M059J (cell line): ENCODE measurements around the gene PATJ. TPM values are rescaled to one million over a fixed set of nuclear protein-coding genes. Genes with fewer than 3 reads are reported as not detected.
"Not testable (repeated sequence)": the region's sequence is repeated elsewhere in the genome, so short reads cannot be mapped to it uniquely, and the experiment has no call there.

Experiments used
- DNase-seq: peaks from one replicate; pipeline ENCODE4 v3.0.0-alpha.2; 2012; ENCODE audit warnings: low read depth
- total RNA-seq: library from RNA; depleted of rRNA; stranded (reverse); fragments of >200 nt; shearing (Covaris generic); gene quantifications from 2 replicates; pipeline ENCODE4 v1.2.3, GENCODE V29; 2014

The PATJ gene
- total RNA-seq, 1 experiment from 2014 or later = 18.0 TPM

DNA sequence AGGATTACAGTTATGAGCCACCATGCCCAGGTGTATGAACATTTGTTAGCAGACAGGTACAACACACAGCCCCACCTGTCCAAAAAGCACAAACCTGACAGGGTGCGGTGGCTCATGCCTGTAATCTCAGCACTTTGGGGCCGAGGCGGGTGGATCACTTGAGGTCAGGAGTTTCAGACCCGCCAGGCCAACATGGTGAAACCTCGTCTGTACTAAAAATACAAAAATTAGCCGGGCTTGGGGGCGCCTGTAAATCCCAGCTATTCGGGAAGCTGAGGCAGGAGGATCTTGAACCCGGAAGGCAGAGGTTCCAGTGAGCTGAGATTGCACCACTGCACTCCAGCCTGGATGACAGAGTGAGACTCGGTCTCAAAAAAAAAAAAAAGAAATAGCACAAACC, 428.1 kb downstream of the PATJ start:
- not testable (repeated sequence) for DNase-seq

DNA sequence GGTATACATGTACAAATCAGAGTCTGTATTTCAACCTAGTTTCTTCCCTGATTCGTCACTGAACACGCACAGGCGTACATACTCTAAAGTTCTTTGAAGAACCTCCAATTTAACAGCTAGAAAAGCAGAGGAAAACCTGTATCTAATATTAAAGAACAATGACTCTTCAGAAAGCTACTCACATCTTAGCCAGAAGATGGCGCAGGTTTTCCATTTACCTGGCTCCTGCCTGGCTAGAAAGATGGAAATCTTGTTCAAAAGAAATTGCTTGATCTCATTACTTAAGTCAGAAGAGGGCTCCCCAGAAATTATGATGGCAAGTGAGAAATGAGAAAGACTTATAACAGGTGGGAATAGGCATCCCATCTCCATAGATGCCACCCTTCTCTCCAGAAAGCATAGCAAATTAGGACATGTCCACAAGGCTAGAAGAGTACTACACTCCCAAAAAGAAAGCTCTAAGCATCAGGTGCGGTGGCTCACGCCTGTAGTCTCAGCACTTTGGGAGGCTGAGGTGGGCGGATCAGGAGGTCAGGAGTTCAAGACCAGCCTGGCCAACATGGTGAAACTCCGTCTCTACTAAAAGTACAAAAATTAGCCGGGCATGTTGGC, 433.4 kb downstream of the PATJ start:
- peak; percentile 67 for DNase-seq

DNA sequence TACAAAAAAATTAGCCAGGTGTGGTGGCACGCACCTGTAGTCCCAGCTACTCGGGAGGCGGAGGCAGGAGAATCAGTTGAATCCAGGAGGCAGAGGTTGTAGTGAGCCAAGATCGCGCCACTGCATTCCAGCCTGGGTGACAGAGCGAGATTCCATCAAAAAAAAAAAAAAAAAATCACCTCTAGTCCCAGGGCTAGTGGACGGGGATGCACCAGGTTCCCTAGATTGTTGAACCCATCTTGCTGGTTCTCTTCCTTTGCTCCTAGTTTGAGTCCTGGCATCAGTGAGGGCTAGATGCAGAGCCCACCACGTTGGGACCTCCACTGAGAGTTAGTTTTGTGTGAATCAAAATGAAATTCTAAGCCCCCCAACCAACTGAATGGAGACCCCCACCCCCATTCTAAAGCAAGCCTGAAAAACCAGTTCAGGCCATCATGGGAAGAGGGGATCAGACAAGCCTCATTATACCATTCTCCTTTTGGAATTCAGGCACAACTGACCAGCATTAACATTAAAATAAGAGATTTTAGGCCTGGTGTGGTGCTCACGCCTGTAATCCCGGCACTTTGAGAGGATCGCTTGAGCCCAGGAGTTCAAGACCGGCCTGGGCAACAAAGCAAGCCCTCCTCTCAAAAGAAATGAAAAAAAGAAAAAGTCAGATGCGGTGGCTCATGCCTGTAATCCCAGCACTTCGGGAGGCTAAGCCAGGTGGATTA, 434.5 kb downstream of the PATJ start:
- DNase-seq = no peak

DNA sequence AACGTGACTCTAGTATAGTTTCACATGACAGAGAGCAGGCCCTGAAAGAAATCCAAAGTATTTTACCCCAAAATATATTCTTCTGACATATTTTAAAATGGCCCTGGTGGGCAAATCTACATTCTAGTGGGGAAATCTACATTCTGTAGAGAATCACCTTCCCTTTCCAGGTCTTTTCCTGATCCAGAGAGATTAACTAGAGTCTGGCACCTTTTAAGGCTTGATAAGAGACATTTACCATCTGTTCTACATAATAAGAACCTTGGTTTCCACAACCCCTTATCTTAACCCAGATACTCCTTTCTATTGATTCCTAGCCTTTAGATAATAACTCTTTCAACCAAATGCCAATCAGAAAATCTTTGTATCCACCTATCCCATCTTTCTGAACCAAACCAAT, 435.3 kb downstream of the PATJ start:
- DNase-seq = no peak

DNA sequence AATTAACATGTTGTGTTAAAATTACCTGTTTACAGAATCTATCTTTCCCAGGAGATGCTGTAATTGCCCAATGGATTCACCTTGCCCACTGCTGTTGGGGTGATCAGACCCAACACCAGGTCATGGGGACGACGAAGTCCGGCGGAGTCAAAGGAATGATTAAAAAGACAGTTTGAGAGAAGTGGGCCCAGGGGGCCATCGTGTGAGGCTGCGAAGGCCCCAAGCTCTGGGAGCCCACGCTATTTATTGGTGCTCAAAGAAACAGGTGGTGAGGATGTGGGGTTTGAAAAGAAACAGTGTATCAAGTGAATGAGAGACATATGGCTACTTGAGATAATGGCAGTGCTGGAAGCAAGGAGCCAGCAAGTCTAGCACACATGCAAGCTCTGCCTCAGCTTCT, 436.1 kb downstream of the PATJ start:
- DNase-seq = no peak

DNA sequence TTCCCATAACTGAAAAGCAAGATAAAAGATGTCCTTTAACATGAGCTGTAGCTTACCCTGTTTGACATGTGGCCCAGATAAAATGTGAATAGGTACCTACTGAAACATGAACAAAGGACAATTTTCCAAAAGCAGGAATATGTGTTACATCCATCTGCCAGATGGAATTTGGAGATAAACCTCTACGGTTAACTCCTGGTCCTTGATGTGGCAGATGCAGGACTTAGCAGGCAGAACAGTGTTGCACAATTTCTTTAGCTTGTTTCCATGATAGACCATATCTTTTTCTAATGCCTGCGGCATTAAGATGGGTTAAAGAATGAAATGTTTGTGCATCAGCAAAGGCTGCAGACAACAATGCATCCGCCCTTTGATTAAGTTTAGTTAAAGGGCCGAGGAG, 437.8 kb downstream of the PATJ start:
- not testable (repeated sequence) for DNase-seq

DNA sequence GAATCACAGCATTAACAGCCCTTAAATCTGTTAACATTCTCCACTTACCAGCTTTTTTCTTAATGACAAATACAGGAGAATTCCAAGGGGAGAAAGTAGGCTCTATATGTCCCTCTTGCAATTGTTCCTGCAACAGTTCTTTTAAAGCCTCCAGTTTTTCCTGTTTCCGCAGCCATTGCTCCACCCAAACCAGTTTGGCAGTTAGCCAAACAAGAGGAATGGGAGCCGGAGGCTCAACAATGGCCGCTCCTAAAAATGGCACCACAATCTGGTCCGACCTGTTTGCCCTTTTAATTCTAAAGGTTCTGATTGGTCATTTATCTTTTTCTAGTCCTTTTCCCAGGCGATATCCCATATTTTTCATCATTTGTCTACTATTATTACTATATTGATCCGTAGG, 438.4 kb downstream of the PATJ start:
- DNase-seq = no peak

DNA sequence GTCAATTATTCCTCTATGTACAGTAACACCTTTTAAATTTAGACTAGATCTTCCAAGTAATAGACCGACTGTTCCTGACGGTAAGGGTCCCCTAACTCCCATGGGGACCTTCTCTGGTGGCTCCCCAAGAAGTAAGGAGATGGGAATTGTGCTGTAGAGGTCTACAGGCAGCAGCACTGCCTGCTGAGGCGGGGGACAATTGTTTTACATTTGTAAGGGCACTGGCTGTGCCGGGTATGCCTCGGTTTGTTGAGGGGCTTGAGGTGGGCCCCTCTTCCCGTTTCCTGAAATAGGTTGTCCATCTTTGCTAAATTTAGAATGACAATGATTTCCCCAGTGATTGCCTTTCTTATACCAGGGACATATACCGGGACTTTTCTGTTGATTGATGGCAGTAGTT, 439.3 kb downstream of the PATJ start:
- no peak for DNase-seq

DNA sequence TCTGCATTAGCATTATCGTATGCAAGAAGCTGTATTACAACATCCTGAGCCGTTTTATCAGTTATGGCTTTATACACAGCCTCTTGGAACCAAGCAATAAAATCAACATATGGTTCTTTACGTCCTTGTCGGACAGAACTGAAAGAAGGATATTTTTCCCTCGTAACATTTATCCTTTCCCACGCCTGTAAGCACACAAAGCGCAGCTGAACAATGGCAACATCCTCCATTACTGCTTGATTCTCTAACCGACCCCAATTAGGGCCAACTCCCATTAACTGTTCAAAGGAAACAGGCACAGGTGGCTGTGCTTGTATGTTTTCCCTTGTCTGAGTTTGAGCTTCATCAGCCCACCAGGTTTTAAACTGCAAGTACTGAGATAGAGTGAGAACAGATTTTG, 439.9 kb downstream of the PATJ start:
- DNase-seq = not testable (repeated sequence)

DNA sequence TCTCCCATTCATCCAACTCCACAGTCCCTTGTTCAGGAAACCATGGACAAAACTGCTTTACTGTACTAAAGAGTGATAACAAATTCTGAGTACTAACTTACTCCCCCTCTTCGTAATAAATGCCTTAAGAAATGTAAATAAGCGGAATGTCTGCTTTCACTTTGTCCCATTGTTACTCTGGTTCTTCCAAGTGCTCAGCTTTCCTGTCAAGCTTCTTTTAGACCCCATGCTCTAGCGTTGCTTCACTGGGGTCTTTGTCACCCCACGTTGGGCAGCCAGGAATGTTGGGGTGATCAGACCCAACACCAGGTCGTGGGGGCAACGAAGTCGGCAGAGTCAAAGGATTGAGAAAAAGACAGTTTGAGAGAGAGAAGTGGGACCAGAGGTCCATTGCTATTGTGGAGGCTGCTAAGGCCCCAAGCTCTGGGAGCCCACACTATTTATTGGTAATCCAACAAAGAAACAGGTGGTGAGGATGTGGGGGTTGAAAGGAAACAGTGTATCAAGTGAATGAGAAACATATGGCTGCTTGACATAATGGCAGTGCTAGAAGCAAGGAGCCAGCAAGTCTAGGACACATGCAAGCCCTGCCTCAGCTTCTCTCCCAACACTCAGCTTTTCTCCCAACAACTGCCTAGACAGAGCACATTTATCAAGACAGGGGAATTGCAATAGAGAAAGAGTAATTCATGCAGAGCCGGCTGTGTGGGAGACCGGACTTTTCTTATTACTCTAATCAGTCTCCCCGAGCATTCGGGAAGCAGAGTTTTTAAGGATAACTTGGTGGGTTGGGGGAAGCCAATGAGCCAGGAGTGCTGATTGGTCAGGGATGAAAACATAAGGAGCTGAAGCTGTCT, 441.1 kb downstream of the PATJ start:
- not testable (repeated sequence) for DNase-seq

DNA sequence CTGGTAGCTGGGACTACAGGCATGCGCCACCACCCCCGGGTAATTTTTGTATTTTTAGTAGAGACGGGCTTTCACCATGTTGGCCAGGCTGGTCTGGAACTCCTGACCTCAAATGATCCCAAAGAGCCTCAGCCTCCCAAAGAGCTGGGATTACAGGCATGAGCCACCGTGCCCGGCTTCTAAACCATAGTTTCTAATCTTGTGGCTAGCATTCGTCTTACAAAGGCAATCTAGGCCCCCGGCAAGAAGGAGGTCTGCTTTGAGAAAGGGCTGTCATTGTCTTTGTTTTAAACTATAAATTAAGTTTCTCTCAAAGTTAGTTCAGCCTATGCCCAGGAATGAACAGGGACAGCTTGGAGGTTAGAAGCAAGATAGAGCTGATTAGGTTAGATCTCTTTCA, 442.1 kb downstream of the PATJ start:
- DNase-seq = no peak

DNA sequence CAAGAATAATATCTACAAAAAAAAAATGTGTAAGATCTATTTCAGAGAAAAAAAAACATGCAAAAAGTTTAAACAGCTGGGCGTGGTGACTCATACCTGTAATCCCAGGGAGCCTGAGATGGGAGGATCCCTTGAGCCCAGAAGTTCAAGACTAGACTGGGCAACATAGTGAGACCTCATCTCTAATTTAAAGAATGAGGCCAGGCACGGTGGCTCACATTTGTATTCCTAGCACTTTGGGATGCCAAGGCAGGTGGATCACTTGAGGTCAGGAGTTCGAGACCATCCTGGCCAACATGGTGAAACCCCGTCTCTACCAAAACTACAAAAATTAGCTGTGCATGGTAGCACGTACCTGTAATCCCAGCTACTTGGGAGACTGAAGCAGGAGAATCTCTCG, 443.0 kb downstream of the PATJ start:
- DNase-seq = peak; percentile 22

DNA sequence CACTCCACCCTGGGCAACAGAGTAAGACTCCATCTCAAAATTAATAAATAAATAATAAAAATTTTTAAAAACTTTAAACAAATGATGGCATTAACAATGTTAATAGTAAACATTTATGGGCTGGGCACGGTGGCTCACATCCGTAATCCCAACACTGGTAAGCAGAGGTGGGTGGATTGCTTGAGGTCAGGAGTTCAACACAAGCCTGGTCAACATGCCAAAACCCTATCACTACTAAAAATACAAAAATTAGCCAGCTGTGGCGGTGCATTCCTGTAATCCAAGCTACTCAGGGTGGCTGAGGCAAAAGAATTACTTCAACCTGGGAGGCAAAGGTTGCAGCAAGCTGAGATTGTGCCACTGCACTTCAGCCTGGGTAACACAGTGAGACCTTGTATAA, 443.4 kb downstream of the PATJ start:
- no peak for DNase-seq

DNA sequence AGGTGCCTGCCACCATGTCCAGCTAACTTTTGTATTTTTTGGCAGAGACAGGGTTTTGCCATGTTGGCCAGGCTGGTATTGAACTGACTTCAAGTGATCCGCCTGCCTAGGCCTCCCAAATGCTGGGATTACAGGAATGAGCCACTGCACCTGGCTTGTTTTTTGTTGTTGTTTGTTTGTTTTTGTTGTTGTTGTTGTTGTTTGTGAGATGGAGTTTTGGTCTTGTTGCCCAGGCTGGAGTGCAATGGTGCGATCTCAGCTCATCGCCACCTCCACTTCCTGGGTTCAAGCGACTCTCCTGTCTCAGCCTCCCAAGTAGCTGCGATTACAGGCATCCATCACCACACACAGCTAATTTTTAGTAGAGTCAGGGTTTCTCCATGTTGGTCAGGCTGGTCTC, 445.3 kb downstream of the PATJ start:
- no peak for DNase-seq

DNA sequence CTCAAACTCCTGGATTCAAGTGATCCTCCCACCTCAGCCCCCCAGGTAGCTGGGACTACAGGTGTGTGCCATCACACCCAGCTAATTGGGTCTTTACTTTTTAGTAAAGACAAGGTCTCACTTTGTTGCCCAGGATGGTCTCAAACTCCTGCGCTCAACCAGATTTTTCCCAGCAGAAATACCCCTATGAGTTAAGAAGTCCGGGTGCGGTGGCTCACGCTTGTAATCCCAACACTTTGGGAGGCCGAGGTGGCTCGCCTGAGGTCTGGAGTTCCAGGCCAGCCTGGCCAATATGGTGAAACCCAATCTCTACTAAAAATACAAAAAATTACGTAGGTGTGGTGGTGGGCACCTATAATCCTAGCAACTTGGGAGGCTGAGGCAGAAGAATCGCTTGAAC, 445.8 kb downstream of the PATJ start:
- no peak for DNase-seq

DNA sequence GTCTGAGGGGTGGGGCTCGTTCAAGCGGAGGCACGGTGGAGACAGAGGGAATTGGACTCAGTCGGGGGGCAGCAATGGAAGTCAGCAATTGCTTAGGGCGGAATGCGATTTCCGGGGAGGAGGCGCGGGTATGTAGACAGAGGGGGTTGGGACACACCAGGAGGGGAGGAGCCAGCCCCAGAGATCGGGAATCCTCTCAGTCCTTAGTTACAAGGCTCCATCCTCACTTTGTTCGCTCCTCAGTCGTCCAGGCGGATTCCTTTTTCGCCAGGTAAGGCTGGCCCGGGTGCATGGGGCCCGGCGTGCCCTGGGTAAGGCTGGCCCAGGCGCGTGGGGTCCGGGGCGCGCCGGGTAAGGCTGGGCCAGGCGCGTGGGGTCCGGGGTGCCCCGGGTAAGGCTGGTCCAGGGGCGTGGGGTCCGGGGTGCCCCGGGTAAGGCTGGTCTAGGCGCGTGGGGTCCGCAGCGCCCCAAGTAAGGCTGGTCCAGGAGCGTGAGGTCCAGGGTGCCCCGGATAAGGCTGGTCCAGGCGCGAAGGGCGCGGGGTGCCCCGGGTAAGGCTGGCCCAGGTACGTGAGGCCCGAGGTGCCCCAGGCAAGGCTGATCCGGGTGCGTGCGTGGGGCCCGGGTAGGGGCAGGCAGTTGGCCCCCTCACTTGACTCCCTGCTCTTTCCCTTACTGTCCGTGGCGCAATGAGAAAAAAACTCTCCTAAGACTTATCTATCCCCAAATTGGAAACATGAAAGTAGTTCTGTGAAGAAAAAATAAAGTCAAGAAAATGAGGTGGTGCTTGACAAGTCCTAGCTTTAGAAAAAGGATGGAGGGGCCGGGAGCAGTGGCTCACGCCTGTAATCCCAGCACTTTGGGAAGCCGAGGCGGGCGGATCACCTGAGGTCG, 452.6 kb downstream of the PATJ start, which contains the start of gene L1TD1:
Gene L1TD1, plus strand, starts transcription at position 199 of the 894 bp plus-strand sequence. CDS start 11,780 bp downstream, outside the sequence.
- DNase-seq = no peak

DNA sequence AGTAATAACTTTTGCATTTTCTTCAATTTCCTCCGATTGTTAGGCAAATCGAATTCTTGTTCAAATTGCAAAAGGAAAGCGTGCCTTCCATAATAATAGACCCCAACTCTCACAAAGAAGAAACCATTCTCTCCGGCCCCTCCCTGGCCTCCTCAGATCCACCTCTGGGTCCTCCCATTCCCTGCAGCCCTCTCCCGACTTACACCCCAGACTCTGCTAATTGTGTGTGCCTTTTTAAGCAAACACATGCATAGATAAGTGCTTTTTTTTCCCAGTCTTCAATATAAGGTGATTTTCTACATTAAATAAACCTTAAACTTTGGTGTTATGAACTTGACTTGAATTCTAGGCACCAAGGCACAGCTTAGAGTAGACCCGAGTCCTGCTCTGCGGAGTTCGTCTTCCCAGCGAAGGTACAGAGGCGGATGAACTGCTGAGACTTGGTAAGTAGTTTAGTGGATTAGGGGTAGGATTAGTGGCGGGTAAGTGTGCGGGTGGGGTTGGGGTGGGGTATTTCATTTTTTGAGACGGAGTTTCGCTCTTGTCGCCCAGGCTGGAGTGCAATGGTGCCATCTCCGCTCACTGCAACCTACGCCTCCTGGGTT, 453.9 kb downstream of the PATJ start:
- DNase-seq = no peak

DNA sequence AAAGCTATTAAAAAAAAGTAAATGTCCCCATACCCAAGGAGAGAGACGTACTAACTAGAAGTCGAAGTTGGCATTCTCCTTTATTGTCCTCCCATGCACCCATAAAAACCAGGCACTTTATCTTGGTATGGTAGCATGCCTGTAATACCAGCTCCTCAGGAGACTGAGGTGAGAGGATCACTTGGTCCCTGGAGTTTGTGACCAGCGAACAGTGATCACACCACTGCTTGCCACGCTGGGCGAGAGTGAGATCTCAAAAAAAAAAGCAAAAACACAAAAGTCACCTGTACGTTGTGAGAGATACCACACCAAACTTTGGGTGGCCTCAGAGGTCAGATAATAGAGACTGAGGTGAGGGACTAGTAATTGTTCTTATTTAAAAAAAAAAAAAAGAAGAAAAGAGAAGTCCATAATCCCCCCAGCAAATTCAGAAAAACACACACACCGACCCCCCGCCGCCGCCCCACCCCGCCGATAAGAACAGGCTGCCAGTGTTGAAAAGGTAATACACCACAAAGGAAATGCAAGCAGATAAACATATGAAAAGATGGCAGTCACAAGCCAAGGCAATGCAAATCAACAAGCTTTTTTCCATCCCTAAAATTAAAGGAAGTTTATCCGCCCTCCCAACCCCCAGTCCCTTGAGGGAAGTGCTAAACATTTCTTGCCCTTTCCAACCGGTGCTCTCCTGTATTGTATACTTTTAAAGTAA, 455.9 kb downstream of the PATJ start:
- no peak for DNase-seq

DNA sequence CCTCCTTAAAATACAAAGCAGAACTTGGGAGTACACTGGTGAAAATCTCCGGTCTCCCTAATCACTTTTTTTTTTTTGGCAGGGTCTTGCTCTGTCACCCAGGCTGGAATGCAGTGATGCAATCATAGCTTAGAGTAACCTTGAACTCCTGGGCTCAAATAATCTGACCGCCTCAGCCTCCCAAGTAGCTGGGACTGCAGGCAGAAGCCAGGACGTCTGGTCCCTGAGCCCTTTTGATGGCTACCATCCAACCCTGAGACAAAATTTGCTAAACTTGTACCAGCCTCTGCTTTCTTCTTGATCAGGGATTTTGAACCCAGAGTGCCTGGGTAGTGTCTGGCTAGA, 456.5 kb downstream of the PATJ start:
- peak; percentile 61 for DNase-seq

DNA sequence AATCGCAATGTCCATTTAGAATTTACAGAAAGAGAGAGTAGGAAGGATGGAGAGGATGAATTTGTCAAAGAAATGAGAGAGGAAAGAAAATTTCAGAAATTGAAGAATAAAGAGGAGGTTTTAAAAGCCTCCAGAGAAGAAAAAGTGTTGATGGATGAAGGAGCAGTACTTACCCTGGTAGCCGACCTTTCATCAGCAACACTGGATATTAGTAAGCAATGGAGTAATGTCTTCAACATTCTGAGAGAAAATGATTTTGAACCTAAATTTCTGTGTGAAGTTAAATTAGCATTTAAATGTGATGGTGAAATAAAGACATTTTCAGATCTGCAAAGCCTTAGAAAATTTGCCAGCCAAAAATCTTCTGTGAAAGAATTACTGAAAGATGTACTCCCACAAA, 464.9 kb downstream of the PATJ start:
- DNase-seq = no peak

DNA sequence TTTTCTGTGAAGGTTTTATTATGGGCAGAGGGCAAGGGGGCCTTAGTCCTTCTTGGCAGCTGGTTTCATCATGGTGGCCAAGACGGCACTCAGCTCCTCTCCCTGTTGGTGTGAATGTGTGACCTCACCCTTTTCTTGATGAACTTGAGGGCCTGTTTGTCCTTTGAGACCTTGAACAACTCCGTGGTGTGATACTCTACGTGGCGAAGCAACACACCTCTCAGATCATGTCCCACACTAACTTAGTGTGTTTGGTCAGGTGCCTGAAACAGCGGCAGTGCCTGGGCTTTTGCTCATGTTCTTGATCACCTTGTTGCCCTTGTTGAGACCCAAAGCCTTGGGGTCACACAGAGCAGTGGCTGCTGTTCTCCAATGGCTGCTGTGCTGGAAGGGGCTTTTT, 465.8 kb downstream of the PATJ start:
- no peak for DNase-seq
